HG03521 (cell line): ENCODE measurements around the gene TCEANC.

ENCODE experiments used
- ATAC-seq: cut with Tn5 transposase; IDR thresholded peaks from one replicate; pipeline ENCODE4 v1.9.1; 2021; ENCODE audit warnings: mild to moderate bottlenecking, moderate library complexity; ENCODE audit not compliant: unreplicated experiment

Gene TCEANC

DNA sequence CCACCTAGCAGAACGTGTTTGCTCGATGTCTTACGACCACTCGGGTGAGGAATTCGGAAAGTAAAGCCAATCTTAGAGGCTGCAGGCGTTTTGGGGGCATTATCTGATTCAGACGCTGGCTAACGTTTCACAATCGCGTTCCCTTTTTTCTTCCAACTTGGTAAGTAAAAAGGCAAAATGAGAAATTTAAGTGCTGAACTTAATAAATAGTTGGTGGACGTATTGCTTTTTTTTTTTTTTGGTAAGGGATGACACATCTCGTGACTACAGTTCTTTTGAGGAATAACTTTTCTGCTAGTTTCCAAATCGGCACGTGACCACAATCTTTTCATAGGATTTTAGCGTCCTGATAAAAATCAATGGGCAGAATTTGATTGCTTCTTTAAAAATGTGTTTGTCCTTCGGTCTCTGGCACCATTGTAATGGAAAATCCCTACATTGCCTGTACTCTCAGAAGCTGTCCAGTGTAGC, 36.8 kb downstream of the TCEANC start:
- ATAC-seq = no peak

DNA sequence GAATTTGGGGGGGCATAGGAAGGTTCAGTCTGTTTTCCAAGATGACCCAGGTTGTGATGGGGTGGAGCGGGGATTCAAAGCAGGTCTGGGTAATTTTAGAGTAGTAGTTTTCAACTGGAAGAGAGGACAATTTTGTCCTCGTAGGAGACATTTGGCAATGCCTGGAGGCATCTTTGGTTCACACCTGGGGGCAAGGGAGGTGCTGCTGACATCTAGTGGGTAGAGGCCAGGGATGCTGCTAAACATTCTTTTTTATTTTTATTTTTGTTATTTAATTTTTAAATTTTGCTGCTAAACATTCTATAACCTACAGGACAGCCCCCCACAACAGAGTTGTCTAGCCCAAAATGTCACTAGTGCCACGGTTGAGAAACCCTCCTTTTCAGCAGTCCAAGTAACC, 37.9 kb downstream of the TCEANC start:
- ATAC-seq = no peak

DNA sequence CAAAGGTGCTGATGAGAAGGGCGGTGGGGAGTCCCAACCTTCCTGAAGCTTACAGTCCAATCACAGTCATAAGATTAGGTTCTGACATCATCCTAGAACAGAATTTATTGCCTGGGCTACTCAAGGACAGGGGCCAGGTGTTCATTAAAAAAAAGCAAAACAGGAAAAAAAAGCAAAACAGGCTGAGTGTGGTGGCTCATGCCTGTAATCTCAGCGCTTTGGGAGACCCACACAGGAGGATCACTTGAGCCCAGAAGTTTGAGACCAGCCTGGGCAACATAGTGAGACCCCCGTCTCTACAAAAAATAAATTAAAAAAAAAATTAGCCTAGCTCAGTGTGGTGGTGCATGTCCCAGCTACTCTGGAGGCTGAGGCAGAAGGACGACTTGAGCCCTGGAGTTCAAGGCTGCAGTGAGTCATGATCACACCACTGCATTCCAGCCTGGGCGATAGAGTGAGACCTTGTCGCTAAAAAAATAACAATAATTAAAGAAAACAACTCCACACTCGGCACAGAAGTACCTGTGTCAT, 39.0 kb downstream of the TCEANC start:
- ATAC-seq = no peak

DNA sequence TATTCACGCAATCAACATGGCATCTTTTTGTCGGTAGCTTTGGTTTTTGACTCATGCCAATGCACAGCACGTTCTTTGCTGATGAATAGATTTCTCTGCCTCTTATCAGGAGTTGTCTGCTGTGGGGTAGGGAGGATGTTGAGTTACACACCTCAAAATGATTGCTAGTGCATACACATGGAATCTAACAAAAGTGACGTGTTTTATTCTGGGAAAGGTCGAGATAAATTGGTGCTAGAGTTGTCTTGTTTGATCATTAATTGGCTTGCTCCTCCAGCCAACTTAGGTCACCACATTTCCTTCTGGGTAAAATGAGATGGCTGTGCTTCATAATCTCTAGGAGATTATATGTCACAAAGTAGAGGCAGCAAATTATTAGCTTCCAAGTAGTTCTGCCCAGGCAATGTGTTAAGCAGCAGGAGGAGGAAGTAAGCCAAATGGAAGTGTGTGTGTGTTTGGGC, 39.9 kb downstream of the TCEANC start:
- no peak for ATAC-seq

DNA sequence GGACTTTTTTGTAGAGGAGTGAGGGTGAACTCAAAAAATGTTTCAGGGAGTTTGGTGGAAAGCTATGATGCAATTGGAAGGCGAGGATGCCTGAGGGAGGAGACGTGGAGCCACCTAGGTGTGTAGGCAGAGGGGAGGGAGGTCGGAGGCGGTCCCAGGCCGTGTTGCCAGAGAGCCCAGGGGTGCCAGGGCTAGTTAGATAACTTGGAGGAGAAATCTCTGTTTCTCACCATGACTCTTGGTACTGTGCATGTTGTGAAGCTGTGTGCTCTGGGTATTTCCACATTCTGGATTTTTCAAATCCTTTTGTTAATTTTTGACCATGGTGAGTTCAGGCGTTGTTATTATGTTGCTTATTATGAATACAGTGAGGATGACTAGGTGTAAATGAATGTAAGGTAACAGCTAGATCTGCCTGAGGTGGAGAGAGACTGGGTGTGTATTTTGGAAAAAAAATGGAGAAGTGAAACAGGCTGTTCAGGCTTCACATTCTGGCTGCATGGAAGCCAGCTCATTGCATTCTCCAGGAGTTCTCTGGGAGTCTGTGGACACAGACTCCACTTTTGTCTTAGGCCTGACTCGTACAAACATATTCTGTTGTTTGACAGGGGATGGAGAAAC, 40.5 kb downstream of the TCEANC start:
- ATAC-seq = no peak

DNA sequence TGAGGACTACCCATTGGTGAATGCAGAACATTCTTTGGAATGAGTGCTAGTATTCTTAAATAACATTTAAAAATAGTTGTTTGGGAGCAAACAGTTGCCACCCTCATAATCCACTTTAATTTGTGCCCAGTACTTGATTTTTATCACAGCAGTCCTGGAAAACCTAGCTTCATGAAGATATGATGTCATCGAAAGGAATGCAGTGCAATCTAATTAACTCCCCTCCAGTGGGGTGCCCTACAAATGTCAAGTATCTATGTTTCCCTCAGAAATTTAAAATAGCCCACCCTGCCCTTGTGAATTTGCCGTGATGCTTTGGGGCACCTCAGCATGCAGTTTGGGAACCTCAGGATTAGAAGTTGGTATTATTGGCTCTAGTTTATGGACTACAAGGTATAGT, 41.4 kb downstream of the TCEANC start:
- no peak for ATAC-seq

DNA sequence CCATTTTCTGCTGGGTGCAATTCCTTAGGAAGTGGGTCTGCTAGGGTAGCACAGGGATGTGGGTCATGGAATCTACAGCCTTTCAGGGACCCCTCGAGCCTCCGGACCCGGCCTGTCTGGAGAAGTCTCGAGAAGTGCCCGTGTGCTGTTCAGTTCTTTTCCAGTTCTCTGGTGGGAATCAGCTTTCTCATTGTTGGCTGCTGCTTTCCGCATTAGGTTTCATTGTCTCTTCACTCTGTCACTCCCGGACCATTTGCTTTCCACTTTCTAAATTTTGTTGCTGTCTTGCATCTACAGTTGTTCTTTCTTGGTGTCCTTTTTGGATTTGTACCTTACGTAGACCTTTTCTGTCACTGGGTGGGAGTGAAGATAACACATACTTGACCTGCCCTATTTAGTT, 42.0 kb downstream of the TCEANC start:
- no peak for ATAC-seq

DNA sequence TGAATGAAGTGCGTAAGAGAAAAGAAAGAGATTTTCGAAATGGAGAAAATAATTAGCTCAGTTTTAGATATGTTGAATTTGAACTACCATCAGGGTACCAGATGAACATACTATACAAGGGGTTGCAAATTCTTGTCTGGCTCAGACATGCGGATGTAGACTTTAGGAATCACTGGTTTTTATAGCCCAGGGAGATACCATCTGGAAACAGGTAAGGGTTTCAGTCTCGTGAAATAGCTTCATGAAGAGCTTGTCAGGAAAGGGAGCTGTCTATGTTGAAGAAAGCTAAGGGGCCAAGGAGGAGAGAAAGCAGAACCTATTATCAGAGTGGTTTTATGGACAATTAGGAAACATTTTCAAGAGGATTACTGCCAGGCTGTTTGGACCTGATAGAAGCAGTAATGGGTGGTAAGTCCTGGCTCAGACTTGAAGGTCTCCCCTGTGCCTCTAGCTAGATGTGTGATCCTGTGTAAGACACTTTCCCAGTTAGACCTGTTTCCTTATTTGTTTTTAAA, 42.7 kb downstream of the TCEANC start:
- ATAC-seq = no peak

DNA sequence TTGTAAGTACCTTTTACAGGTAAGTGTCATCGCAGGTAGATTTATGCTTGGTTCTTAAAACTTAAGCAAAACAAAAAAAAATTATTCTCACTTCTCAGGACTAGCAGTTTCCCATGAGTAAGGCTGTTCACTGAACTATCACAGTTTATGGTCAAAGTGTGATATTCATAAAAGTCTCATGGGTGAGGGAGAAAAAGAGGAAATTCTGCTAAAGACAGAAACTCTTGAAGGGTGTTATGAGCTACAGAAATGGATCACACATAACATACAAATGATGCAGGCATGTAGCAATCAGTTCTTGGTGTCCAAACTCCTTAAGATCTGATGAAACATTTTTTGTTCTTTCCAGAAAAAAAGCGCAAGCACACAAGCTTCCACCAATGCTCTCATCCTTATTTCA, 44.5 kb downstream of the TCEANC start:
- ATAC-seq = peak; percentile 47

DNA sequence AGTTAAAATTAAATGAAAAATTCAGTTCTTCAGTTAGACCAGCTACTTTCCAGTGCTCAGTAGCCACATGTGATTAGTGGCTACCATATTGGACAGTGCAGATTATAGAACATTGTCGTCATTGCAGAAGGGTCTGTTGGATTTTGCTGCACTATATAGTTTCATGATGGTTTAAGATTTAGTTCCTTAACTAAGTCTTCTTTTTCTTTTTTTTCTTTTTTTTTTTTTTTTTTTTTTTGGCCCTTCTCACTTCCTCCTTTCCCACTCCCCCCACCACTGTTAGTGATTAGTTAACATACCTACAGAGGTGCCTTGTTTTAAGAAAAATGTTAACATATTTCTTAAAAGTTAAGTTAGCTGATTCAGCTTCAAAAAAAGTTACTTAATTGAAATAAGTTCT, 45.0 kb downstream of the TCEANC start:
- no peak for ATAC-seq

DNA sequence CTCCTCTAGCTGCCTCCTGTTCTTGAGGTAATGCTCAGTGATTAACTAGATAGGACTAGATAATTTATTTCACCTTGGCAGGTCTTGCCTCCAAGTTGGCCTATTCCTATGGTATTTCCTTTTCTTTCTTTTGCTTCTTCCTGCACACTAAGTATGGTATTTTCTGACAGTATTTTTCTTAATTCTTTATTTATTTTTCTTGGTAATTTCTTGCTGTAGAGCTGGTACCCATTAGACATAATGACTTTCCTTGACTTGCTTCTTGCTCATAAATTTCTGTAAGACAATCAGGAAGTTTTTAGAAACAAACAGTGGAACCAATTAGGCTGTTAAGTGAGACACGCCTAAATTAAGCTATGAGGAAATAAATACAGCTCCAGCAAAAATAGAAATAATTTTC, 45.5 kb downstream of the TCEANC start:
- no peak for ATAC-seq

DNA sequence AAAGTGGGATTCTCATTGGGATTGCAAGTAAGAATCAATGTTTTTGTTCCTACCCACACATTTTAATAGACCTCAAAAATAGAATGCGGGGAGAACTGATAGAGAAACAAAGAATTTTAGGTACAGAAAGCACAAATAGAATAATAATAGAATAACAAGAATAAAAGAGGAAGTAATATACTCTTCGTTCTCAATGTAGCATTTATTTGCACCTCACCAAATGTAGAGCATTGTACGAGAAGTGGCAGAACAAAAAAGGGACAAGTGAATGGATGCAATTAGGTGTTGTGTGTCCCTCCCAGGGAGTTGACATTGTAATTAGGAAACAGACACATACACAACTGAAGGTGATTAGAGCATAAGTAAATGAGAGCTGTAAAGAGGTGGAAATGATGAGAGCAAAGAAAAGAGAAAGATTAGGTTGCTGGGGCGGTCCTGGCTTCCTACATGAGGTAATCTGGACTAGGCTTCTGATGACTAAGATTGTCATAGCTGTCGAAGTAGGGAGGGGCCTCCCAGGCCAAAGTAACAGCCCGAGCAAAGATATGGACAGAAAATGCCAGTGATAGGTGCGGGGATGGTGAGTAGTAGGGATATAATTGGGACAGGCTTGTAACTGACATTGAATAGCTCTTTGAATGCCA, 46.4 kb downstream of the TCEANC start:
- peak; percentile 61 for ATAC-seq

DNA sequence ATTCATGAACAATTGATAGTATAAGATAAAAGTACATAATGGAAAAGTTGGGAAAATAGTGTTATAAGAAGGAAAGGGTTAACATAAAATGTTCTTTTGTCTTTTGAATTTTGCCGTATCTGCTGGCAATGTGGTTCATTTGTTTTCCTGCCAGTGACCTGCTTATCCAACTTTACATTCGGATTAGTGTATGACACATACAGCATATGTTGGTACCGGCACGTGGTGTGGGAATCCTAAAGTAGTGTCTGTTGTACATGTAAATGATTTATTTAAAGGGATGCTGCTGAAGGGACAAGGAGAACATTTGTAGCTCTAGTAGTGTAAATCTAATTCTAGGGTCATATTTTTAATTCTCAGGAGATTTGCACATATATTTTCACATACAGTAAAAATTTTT, 47.4 kb downstream of the TCEANC start:
- no peak for ATAC-seq

DNA sequence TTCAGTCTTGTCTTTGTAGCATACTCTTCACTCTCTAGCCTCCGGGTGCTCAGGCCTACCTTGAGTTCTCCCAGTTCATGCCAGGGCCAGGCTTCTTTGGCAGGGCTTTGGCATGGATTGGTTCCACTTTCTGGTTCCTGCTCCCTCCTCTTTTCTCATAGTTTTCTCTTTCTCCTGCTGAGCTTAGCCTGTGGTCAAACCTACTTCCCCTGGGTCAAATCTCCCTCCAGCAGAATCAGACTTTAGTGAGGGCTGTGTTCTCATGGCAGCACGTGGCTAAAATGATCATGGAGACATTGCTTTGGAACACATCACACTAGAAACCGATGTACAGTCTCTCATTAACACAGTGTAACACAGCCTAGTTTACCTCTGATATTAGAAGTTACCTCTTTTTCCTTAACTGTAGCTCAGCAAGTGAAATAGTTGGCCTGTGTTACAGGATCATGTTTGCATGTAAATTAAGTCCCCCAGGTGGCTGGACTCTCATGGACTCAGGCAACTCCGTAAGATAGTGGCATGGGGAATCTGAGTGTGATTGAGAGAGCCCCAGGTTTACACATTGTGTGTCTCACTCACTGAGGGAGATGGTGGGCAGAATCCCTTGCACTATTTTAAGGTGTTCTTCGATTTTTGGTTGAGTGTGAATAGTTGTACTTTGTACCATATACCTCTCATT, 49.3 kb downstream of the TCEANC start:
- ATAC-seq = no peak

DNA sequence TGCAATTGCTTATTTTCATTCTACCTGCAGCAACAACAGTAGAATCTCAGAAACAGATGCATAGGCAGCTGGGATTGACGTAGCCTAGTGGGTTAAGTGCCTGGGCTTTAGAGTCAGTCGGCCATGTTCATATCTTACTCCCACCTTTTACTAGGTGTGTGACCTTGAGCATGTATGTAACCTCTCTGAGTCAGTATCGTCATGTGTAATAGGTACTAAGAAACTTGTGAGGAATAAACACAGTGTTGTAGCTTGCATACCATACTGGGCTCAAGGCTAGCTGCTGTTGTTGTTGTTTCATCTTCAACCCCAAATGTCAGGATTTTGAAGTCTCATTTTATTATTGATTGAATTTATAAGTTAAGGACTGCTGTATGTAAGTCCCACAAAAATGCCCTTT, 50.2 kb downstream of the TCEANC start:
- ATAC-seq = no peak

DNA sequence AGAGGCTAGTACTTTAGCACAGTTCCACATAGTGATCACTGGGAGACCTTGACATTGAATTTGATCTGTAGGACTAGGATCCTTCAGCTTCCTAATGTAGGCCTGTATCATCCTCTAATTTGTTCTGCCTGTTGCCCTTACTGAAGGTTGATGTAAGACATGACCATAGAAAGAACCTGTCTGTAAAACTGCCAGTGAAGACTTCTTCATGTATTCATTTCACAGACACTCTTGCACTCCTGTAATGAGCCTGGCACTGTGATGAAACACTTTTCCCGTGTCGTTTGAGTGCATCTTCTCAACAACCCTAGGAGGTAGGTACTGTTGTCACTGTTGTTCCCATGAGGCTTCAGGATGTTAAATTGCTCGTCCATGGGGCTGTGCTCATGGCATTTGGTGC, 50.6 kb downstream of the TCEANC start:
- no peak for ATAC-seq

DNA sequence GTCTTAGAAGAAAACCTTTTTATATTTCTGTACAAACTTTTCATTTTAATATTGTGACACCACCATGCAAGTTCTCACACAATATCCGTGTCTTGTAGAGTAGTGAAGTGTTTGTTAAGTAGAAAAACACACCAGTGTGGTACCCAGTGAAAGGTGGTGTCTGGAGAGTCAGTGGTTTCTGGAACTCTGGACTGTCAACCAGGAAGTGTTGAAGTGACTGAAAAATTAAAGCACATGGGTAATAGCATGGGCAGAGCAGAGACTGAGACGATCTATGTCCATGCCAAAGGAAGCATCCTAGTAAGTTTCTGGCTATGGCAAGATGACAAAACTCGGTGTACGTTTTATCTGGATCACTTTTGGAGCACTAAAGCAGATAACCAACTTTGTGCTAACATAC, 58.2 kb downstream of the TCEANC start:
- ATAC-seq = no peak
